CD14-positive monocyte (primary cell): ENCODE data around the gene CCDC149. TPM values are rescaled to one million over a fixed set of nuclear protein-coding genes. Genes with fewer than 3 reads are reported as not detected.

Source experiments
- DNase-seq, 3 donors: peaks; one replicate each; pipeline ENCODE4 v3.0.0-alpha.2; 2011 to 2022
- H2AFZ ChIP-seq: 2 replicates; pipeline ENCODE4 v1.6.0; 2012; ENCODE audit warnings: mild to moderate bottlenecking, low read depth, low read length, inconsistent platforms; ENCODE audit not compliant: insufficient read depth, poor library complexity, severe bottlenecking
- H3K27ac ChIP-seq, 2 donors: 1 replicate in 1 of 2; 2 replicates in 1 of 2; pipeline ENCODE4 v1.5.1; 2012 to 2013; ENCODE audit warnings: low read length in 2 of 2, control low read depth in 1 of 2, inconsistent platforms in 1 of 2, low read depth in 1 of 2, mild to moderate bottlenecking in 1 of 2
- H3K27me3 ChIP-seq, 2 donors: one replicate each; pipeline versions ENCODE4 v1.6.0 to v1.6.1; 2011 to 2013; ENCODE audit warnings: low read length in 2 of 2; ENCODE audit not compliant: control insufficient read depth in 2 of 2, insufficient read depth in 2 of 2
- H3K36me3 ChIP-seq, 2 donors: replicated peaks in 1 of 2; 1 replicate in 1 of 2; 2 replicates in 1 of 2; pipeline versions ENCODE4 v1.5.1 to v1.6.1; 2012 to 2013; ENCODE audit warnings: low read length in 2 of 2, control low read depth in 1 of 2, inconsistent platforms in 1 of 2, mild to moderate bottlenecking in 1 of 2; ENCODE audit not compliant: insufficient read depth in 2 of 2, control insufficient read depth in 1 of 2
- H3K4me1 ChIP-seq, 2 donors: 1 replicate in 1 of 2; 2 replicates in 1 of 2; pipeline versions ENCODE4 v1.5.1 to v1.6.1; 2012 to 2013; ENCODE audit warnings: low read length in 2 of 2, control low read depth in 1 of 2, inconsistent platforms in 1 of 2, mild to moderate bottlenecking in 1 of 2, moderate library complexity in 1 of 2; ENCODE audit not compliant: insufficient read depth in 2 of 2, control insufficient read depth in 1 of 2
- H3K4me2 ChIP-seq: replicated peaks from 2 replicates; pipeline ENCODE3; 2012; ENCODE audit warnings: low read length, moderate library complexity, mild to moderate bottlenecking; ENCODE audit not compliant: poor library complexity, severe bottlenecking; ENCODE audit errors: extremely low read depth
- H3K4me3 ChIP-seq, 3 experiments: fragments of 200-600 bp in 1 of 3; sonication (generic) in 1 of 3; replicated peaks in 1 of 3; 1 replicate in 2 of 3; 2 replicates in 1 of 3; pipeline ENCODE4 v1.5.1; 2011 to 2013; ENCODE audit warnings: low read length in 3 of 3, mild to moderate bottlenecking in 3 of 3, control low read depth in 2 of 3, low read depth in 2 of 3, inconsistent platforms in 1 of 3, moderate library complexity in 1 of 3
- H3K79me2 ChIP-seq: 2 replicates; pipeline ENCODE4 v1.6.0; 2012; ENCODE audit warnings: mild to moderate bottlenecking, control low read depth, inconsistent platforms, low read length, moderate library complexity; ENCODE audit not compliant: insufficient read depth
- H3K9ac ChIP-seq: 2 replicates; pipeline ENCODE4 v1.6.0; 2017; ENCODE audit warnings: low read length, mild to moderate bottlenecking; ENCODE audit not compliant: insufficient read depth, poor library complexity, severe bottlenecking
- H3K9me3 ChIP-seq, 2 donors: replicated peaks in 1 of 2; 1 replicate in 1 of 2; 2 replicates in 1 of 2; pipeline versions ENCODE4 v1.5.1 to v1.6.1; 2012 to 2013; ENCODE audit warnings: low read length in 2 of 2, control low read depth in 1 of 2; ENCODE audit not compliant: control insufficient read depth in 1 of 2, insufficient read depth in 1 of 2
- H4K20me1 ChIP-seq: 2 replicates; pipeline ENCODE4 v1.6.0; 2012; ENCODE audit warnings: mild to moderate bottlenecking, low read length, control low read depth, moderate library complexity; ENCODE audit not compliant: insufficient read depth
- H3K27ac Mint-ChIP-seq, 7 donors: one replicate each; pipeline ENCODE4 v1.8.0; 2020; ENCODE audit warnings: mild to moderate bottlenecking in 7 of 7, mixed read lengths in 7 of 7, moderate library complexity in 6 of 7, inconsistent platforms in 2 of 7
- H3K27me3 Mint-ChIP-seq, 3 donors: one replicate each; pipeline ENCODE4 v1.8.0; 2021 to 2022; ENCODE audit warnings: low read depth in 3 of 3, mild to moderate bottlenecking in 3 of 3, mixed read lengths in 3 of 3, moderate library complexity in 3 of 3, inconsistent platforms in 1 of 3
- H3K36me3 Mint-ChIP-seq, 2 donors: one replicate each; pipeline ENCODE4 v1.8.0; 2020; ENCODE audit warnings: mixed read lengths in 2 of 2, inconsistent platforms in 1 of 2, mild to moderate bottlenecking in 1 of 2
- H3K4me1 Mint-ChIP-seq: one replicate; pipeline ENCODE4 v1.8.0; 2020; ENCODE audit warnings: mild to moderate bottlenecking, mixed read lengths
- H3K4me3 Mint-ChIP-seq, 2 donors: one replicate each; pipeline ENCODE4 v1.8.0; 2020; ENCODE audit warnings: mild to moderate bottlenecking in 2 of 2, mixed read lengths in 2 of 2, moderate library complexity in 1 of 2
- H3K9me3 Mint-ChIP-seq, 7 donors: one replicate each; pipeline ENCODE4 v1.8.0; 2020 to 2022; ENCODE audit warnings: mixed read lengths in 7 of 7, mild to moderate bottlenecking in 6 of 7, moderate library complexity in 6 of 7, inconsistent platforms in 2 of 7
- CTCF ChIP-seq: fragments of 200-600 bp; IDR thresholded peaks from one replicate; pipeline ENCODE4 v1.8.0; 2022; ENCODE audit warnings: antibody characterized with exemption, mild to moderate bottlenecking
- WGBS: methylation state at CpG from one replicate; pipeline ENCODE4 v1.1.5; 2013; ENCODE audit warnings: missing lambda C conversion rate; ENCODE audit not compliant: insufficient coverage; 5-methylcytosine and 5-hydroxymethylcytosine counted together
- intact Hi-C, 2 donors: fragments of 100-400 bp; cut with micrococcal nuclease; formaldehyde crosslinking; loops; one replicate each; pipeline versions ENCODE4 v1.15.0 to v1.15.1; 2023
- polyA plus RNA-seq, 3 donors: library from polyadenylated mRNA; depleted of rRNA in 1 of 3; unstranded in 2 of 3; stranded (reverse) in 1 of 3; fragments of 300-500 nt in 2 of 3; fragments of >200 nt in 1 of 3; fragmentation: Illumina TruSeq in 2 of 3; gene quantifications; 1 replicate in 2 of 3; 2 replicates in 1 of 3; pipeline ENCODE4 v1.2.3, GENCODE V29; 2012 to 2021

The CCDC149 gene
- polyA plus RNA-seq, 3 donors, result 5.5 to 15.8 (median 14.9) TPM

- no peaks in the 10 kb centered on the region for H3K27me3 ChIP-seq
- Mint-ChIP-seq H3K36me3 (peaks cover 69 to 82% of the 10 kb centered on the region in 2 donors), H3K4me1 (no peaks in the 10 kb centered on the region), H3K4me3 (no peak overlapping the region), H3K27me3 (peaks cover 0 to 2% (median 0%) of the 10 kb centered on the region in 3 donors), H3K9me3 (peaks cover 0 to 3% (median 0%) of the 10 kb centered on the region in 7 donors), H3K27ac (peak overlapping the region in 1 of 7 donors; percentile 38)
- TF ChIP-seq CTCF, result no peak
- intact Hi-C loops, result no loop called here
- H3K36me3 ChIP-seq, result peaks cover 37 to 72% of the 10 kb centered on the region in 2 donors
- no peak for DNase-seq
- no CpG with 5 or more reads among the region's 2 CpGs for WGBS
- no peak overlapping the region for H3K27ac ChIP-seq
- H3K4me2 ChIP-seq, result no peak overlapping the region
- H3K4me3 ChIP-seq, result no peak overlapping the region
- H3K4me1 ChIP-seq, result no peaks in the 10 kb centered on the region
- H2AFZ ChIP-seq, result no peak overlapping the region
- no peaks in the 10 kb centered on the region for H3K79me2 ChIP-seq
- H3K9me3 ChIP-seq, result no peaks in the 10 kb centered on the region
- no peaks in the 10 kb centered on the region for H4K20me1 ChIP-seq
- H3K9ac ChIP-seq, result no peak overlapping the region
Observed at GRCh38 chr4:24872720-24873119, 40.1 kb downstream of the CCDC149 start.

- Histone ChIP-seq H3K27ac (no peak overlapping the region), H3K36me3 (peaks cover 36 to 83% of the 10 kb centered on the region in 2 donors), H3K9me3 (no peaks in the 10 kb centered on the region), H3K4me1 (no peaks in the 10 kb centered on the region), H3K9ac (no peak overlapping the region), H4K20me1 (no peaks in the 10 kb centered on the region), H3K27me3 (no peaks in the 10 kb centered on the region), H3K4me3 (no peak overlapping the region), H3K4me2 (no peak overlapping the region), H2AFZ (no peak overlapping the region), H3K79me2 (no peaks in the 10 kb centered on the region)
- Mint-ChIP-seq H3K27me3 (peaks cover 0 to 2% (median 0%) of the 10 kb centered on the region in 3 donors), H3K4me3 (no peak overlapping the region), H3K36me3 (peaks cover 78 to 89% of the 10 kb centered on the region in 2 donors), H3K27ac (no peak overlapping the region), H3K9me3 (peaks cover 0 to 6% (median 0%) of the 10 kb centered on the region in 7 donors), H3K4me1 (no peaks in the 10 kb centered on the region)
- DNase-seq, result no peak
- TF ChIP-seq CTCF, result no peak
- WGBS, result 100% methylated on average over 1 of the region's 3 CpGs
- intact Hi-C loops, result no loop called here
Observed at GRCh38 chr4:24871210-24871609, 41.6 kb downstream of the CCDC149 start.
